RWPE1 (cell line): Measurements from ENCODE around the gene PI4KA.
"Not testable (repeated sequence)": the region's sequence is repeated elsewhere in the genome, so short reads cannot be mapped to it uniquely, and the experiment has no call there.

Experiments
- CTCF ChIA-PET: fragments of 350-600 bp; sonication (Branson Sonifier 250); formaldehyde crosslinking; extraction: SDS; loops from one replicate; lab custom pipeline; 2021; lab: Yijun Ruan, JAX
- POLR2A ChIA-PET: fragments of 400-600 bp; formaldehyde crosslinking; extraction: SDS; loops from one replicate; lab custom pipeline; 2020; ENCODE audit warnings: antibody characterized with exemption; ENCODE audit not compliant: low non-redundant PET; lab: Yijun Ruan, JAX
- DNase-seq: peaks from one replicate; pipeline ENCODE4 v3.0.0; 2012; ENCODE audit warnings: low spot score
- H3K27ac ChIP-seq: fragments of 450-650 bp; 2 replicates; pipeline ENCODE4 v1.5.1; 2017
- TF ChIP-seq, protein P1 (sequence below): fragments of 450-650 bp; conservative IDR thresholded peaks from 2 replicates; pipeline ENCODE4 v1.5.1; 2017; ENCODE audit warnings: low read depth, mild to moderate bottlenecking

Gene PI4KA

DNA sequence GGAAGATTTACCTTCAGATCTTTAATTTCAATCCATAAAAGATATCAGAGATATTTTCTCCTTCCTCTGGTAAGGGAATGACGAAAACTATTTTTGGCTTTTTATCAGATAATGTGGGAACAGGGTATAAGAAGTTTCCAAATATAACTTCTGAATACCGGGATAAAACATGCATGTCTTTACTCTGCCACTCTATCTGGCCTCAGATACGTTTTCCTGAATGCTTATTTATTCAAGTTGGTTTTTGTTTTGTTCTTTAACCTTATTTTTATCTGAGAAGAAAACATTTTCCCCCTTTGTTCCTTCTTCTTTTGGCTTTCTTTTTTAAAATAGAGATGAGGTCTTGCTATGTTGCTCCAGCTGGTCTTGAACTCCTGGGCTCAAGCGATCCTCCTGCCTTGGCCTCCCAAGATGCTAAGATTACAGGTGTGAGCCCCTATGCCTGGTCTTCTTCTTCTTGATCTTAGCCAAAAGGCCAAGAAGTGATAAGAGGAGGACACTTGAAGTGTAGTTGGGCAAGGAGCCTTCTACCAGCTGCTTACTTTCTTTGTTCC lies 83.2 kb downstream of the PI4KA start:
- H3K27ac ChIP-seq, result no peak overlapping the region
- TF ChIP-seq, protein P1, sequence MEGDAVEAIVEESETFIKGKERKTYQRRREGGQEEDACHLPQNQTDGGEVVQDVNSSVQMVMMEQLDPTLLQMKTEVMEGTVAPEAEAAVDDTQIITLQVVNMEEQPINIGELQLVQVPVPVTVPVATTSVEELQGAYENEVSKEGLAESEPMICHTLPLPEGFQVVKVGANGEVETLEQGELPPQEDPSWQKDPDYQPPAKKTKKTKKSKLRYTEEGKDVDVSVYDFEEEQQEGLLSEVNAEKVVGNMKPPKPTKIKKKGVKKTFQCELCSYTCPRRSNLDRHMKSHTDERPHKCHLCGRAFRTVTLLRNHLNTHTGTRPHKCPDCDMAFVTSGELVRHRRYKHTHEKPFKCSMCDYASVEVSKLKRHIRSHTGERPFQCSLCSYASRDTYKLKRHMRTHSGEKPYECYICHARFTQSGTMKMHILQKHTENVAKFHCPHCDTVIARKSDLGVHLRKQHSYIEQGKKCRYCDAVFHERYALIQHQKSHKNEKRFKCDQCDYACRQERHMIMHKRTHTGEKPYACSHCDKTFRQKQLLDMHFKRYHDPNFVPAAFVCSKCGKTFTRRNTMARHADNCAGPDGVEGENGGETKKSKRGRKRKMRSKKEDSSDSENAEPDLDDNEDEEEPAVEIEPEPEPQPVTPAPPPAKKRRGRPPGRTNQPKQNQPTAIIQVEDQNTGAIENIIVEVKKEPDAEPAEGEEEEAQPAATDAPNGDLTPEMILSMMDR, result no peak
- ChIA-PET CTCF (no interaction called here), POLR2A (no interaction called here)
- no peak for DNase-seq

DNA sequence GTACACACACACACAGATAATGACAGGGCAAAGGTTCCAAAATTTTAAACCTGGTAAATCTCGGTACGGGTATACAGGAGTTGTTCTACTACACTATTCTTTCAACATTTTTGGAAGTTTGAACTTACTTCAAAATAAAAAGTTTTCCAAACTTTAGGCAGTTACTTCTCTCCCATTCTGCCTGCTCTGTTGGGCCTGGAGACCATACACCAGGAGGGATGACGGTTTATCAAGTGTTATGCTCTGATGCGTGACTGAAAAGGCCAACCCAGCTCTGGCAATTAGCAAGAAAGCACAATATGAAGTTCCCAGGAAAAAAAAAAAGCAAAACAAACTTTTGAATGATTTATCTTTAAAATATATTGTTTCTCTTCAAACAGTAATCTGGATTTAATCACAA lies 83.7 kb downstream of the PI4KA start:
- no peak for DNase-seq
- ChIA-PET POLR2A (no interaction called here), CTCF (no interaction called here)
- TF ChIP-seq, protein P1, result no peak
- H3K27ac ChIP-seq, result no peak overlapping the region

DNA sequence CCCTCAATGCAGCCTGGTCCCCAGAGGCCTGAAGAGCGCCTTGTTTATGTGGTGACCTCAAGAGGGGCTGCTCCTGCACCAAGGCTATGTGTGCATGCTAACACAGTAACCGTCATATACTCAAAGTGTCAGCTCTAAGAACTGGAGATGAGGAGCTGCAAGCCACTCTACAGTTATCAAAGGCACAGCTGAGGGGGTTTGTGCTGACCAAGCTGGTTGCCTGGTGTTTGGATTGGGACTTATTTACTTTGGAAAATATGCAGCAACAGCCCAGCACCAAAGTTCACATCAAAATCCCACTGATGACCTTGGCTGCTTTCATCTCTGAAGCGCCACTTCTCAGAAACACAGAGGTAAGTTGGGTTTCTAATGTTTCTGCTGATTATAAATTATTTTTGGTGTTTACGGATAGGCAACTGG lies 84.8 kb downstream of the PI4KA start, which contains the start of gene SERPIND1:
Gene SERPIND1, plus strand, starts transcription at position 321 of the 420 bp plus-strand sequence. CDS start 5,200 bp downstream, outside the sequence.
- CTCF ChIA-PET, result no interaction called here
- H3K27ac ChIP-seq, result no peak within 1 kb of the TSS
- POLR2A ChIA-PET, result no interaction called here

DNA sequence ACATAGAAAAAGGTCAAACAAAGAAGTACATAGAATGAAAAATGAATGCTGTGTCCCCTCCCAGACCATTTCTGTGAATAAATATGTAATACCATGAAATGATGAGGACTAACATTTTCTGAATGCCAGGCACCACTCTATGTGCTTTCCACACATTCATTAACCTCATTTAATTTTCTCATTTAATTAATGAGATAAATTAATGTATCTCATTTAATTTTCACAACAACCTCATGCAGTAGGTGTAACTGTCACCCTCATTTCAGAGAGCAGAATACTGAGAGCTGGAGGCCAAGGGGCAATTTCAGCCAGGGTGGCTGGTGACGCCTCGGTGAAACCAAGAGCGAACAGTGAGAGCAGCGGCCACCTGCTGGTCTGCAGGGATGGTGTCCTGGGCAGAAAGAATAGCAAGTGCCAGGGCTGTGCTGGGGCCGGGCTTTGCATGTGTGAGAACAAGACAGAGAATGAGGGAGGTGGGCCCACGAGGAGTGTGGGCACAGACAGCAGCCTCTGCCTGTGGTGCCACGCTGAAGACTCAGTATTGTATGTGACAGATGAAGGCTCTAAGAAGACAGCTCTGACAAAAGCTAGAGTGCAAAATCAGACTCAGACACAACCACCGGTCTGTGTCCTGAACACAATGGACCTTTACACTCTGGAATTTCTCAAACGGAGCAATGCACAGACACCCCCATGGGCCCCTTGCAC lies 86.5 kb downstream of the PI4KA start:
- POLR2A ChIA-PET, result no interaction called here
- DNase-seq, result no peak
- TF ChIP-seq, protein P1, result no peak
- CTCF ChIA-PET, result interaction anchor here (0.6 kb wide), 1 partner anchor 15 kb away, joined by 3 read pairs; no protein-coding TSS in a partner anchor
- no peak overlapping the region for H3K27ac ChIP-seq

More for the DNA sequence above, 84.8 kb downstream of the PI4KA start, which contains the start of gene SERPIND1:
- TF ChIP-seq, protein P1, result no peak
- DNase-seq, result no peak

DNA sequence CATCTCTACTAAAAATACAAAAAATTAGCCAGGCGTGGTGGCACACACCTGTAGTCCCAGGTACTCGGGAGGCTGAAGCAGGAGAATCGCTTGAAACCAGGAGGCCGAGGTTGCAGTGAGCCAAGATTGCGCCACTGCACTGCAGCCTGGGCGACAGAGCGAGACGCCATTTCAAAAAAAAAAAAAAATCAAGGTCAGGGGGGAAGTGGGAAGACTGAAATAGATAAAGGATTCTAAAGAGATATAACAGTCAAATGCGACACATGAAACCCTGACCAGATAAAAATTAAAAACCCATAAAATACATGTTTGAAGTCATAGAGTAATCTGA lies 89.2 kb downstream of the PI4KA start:
- CTCF ChIA-PET, POLR2A ChIA-PET, H3K27ac ChIP-seq, DNase-seq: not testable (repeated sequence)

DNA sequence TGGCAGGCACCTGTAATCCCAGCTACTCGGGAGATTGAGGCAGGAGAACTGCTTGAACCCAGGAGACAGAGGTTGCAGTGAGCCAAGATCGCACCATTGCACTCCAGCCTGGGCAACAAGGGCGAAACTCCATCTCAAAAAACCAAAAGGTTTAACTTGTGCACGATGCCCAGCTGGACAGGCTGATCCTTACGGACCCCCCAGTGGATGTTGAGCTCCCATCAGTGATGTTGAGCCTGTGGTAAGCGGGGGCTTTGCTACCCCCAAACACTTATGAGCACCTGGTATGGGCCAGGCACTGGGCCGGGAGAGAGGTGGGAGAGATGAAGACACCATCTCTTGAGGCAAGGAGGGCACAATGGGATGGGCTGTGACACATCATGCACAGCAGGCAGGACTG lies 92.1 kb downstream of the PI4KA start:
- POLR2A ChIA-PET, result no interaction called here
- CTCF ChIA-PET, result no interaction called here
- H3K27ac ChIP-seq, result no peak overlapping the region
- TF ChIP-seq, protein P1, result no peak
- no peak for DNase-seq

DNA sequence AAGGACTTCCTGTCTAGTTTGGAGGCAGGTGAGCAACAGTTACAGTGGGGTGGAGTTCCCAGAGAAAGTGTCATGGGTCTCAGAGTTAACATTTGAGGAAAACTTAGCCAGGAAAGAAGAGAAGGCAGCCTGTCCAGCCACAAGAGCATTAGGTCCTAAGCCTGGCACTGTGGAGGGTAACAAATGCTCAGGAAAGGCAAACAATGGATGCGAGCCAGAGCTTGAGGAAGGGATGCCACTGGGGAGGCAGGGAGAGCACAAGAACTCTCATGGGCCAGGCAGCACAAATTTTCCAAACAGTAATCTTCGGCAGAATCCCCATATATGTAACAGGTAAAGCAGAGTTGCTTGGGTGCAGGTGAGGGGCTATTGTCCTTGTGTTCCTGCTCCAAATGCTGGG lies 92.7 kb downstream of the PI4KA start:
- TF ChIP-seq, protein P1, result no peak
- ChIA-PET POLR2A (no interaction called here), CTCF (no interaction called here)
- DNase-seq, result no peak
- H3K27ac ChIP-seq, result no peak overlapping the region
